Type B pancreatic cell (in vitro differentiated cells): ENCODE results near the gene PDXK. TPM values are rescaled to one million over a fixed set of nuclear protein-coding genes. Genes with fewer than 3 reads are reported as not detected.

Source experiments
- DNase-seq: peaks from one replicate; pipeline ENCODE4 v3.0.0; 2021; ENCODE audit warnings: mixed read lengths; ENCODE audit not compliant: unreplicated experiment; ENCODE audit errors: extremely low spot score
- H3K27ac Mint-ChIP-seq: 2 replicates; pipeline ENCODE4 v1.8.0; 2021; ENCODE audit warnings: mild to moderate bottlenecking, mixed read lengths
- H3K27me3 Mint-ChIP-seq: 2 replicates; pipeline ENCODE4 v1.8.0; 2021; ENCODE audit warnings: mixed read lengths
- H3K36me3 Mint-ChIP-seq: 2 replicates; pipeline ENCODE4 v1.8.0; 2021; ENCODE audit warnings: mixed read lengths
- H3K4me1 Mint-ChIP-seq: one replicate; pipeline ENCODE4 v1.8.0; 2021; ENCODE audit warnings: mixed read lengths; ENCODE audit not compliant: unreplicated experiment
- H3K4me3 Mint-ChIP-seq: 2 replicates; pipeline ENCODE4 v1.8.0; 2021; ENCODE audit warnings: mild to moderate bottlenecking, mixed read lengths
- H3K9me3 Mint-ChIP-seq: 2 replicates; pipeline ENCODE4 v1.8.0; 2021; ENCODE audit warnings: mixed read lengths
- CTCF ChIP-seq: fragments of 200-600 bp; sonication (generic); conservative IDR thresholded peaks from 2 replicates; pipeline ENCODE4 v1.5.0; 2021; ENCODE audit warnings: antibody characterized with exemption, mild to moderate bottlenecking
- total RNA-seq: library from RNA; stranded (reverse); gene quantifications from 2 replicates; pipeline ENCODE4 v1.2.1, GENCODE V29; 2021; ENCODE audit warnings: low replicate concordance

The PDXK gene
- total RNA-seq, 1 donor from 2014 or later, result 94.4 TPM

- Mint-ChIP-seq H3K27me3 (no peaks in the 10 kb centered on the region), H3K9me3 (no peaks in the 10 kb centered on the region), H3K4me1 (no peaks in the 10 kb centered on the region), H3K4me3 (no peak overlapping the region), H3K27ac (no peak overlapping the region), H3K36me3 (peaks cover 3% of the 10 kb centered on the region)
- TF ChIP-seq CTCF, result no peak
- DNase-seq, result no peak
Measured at GRCh38 chr21:43753439-43753799, 34.5 kb downstream of the PDXK start.

- Mint-ChIP-seq H3K9me3 (no peaks in the 10 kb centered on the region), H3K4me3 (no peak overlapping the region), H3K27ac (no peak overlapping the region), H3K27me3 (no peaks in the 10 kb centered on the region), H3K4me1 (no peaks in the 10 kb centered on the region), H3K36me3 (peaks cover 7% of the 10 kb centered on the region)
- no peak for DNase-seq
- TF ChIP-seq CTCF, result no peak
Measured at GRCh38 chr21:43754948-43755781, 36.2 kb downstream of the PDXK start.

GRCh38 chr21:43755820-43756594, 37.1 kb downstream of the PDXK start:
- Mint-ChIP-seq H3K36me3 (peaks cover 3% of the 10 kb centered on the region), H3K4me1 (no peaks in the 10 kb centered on the region), H3K4me3 (no peak overlapping the region), H3K27ac (no peak overlapping the region), H3K9me3 (no peaks in the 10 kb centered on the region), H3K27me3 (no peaks in the 10 kb centered on the region)
- no peak for DNase-seq
- no peak for TF ChIP-seq CTCF

- Mint-ChIP-seq H3K9me3 (no peaks in the 10 kb centered on the region), H3K36me3 (peaks cover 3% of the 10 kb centered on the region), H3K4me3 (no peak overlapping the region), H3K27me3 (no peaks in the 10 kb centered on the region), H3K27ac (no peak overlapping the region), H3K4me1 (no peaks in the 10 kb centered on the region)
- no peak for TF ChIP-seq CTCF
- no peak for DNase-seq
Measured at GRCh38 chr21:43757601-43758000, 38.7 kb downstream of the PDXK start.

- H3K27ac Mint-ChIP-seq, result peak overlapping the region; percentile 9
- H3K4me1 Mint-ChIP-seq, result no peaks in the 10 kb centered on the region
- no peak for TF ChIP-seq CTCF
- H3K36me3 Mint-ChIP-seq, result peaks cover 3% of the 10 kb centered on the region
- H3K4me3 Mint-ChIP-seq, result no peak overlapping the region
- H3K9me3 Mint-ChIP-seq, result no peaks in the 10 kb centered on the region
- H3K27me3 Mint-ChIP-seq, result no peaks in the 10 kb centered on the region
- no peak for DNase-seq
Measured at GRCh38 chr21:43758111-43758641, 39.2 kb downstream of the PDXK start.
